ENCODE measurements around the gene SUZ12.
A peak's percentile ranks its signal among the peaks of the same experiment; 100 is the strongest.
"Not testable (repeated sequence)": the region's sequence is repeated elsewhere in the genome, so short reads cannot be mapped to it uniquely, and the experiment has no call there.

SUZ12 gene

DNA sequence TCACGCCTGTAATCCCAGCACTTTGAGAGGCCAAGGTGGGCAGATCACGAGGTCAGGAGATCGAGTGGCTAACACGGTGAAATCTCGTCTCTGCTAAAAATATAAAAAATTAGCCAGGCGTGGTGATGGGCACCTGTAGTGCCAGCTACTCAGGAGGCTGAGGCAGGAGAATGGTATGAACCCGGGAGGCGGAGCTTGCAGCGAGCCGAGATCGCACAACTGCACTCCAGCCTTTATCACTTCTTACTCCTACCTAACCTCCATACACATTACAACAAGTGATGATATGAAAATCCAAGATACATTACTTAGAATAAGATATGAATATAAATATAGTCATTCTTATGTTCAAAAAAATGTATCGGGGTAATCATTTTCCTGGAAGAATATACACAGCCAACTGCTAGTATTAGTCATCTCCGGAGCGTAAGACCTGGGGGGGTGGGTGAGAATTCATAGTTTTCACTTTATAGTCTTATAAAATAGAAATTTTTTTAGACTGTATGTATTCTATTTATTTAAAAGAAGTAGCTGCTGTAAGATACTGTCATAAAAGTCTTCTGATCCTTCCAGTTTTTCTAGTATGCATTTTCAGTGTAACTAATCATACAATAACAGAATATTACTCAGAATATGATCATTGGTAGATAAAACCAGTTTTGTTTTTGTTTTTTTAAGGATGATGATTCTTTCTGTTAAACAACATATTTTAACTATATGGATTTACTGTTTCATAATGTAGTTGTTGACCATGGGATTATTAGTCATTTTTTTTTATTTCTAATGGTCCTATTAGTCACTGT is 37.7 kb downstream of the SUZ12 start:
- H3K18ac ChIP-seq (ENCODE audit: low read depth in 1 of 2, low read length in 2 of 2); H2BK120ac ChIP-seq (ENCODE audit: low read depth, low read length); H4K91ac ChIP-seq (ENCODE audit: low read length); H3K23ac ChIP-seq (ENCODE audit: low read length in 2 of 2); H3K4ac ChIP-seq (ENCODE audit: low read depth in 1 of 2, low read length in 2 of 2); H2BK12ac ChIP-seq (ENCODE audit: low read length in 2 of 2); H2BK5ac ChIP-seq (ENCODE audit: low read depth, low read length, poor library complexity, severe bottlenecking); H3K14ac ChIP-seq (ENCODE audit: low read length in 2 of 2); H3K79me1 ChIP-seq (replicated peaks; ENCODE audit: low read length, poor library complexity, severe bottlenecking); H3K4me2 ChIP-seq (ENCODE audit: low read length, poor library complexity, severe bottlenecking); H2AFZ ChIP-seq (ENCODE audit: low read depth, low read length); H2AK5ac ChIP-seq (ENCODE audit: low read length, severe bottlenecking); H3K9ac ChIP-seq (ENCODE audit: low read length); H3K4me1 ChIP-seq (ENCODE audit: control insufficient read depth, insufficient read depth, low read depth, low read length); DNase-seq; H3K27me3 ChIP-seq (ENCODE audit: control insufficient read depth in 1 of 2, insufficient read depth in 1 of 2, low read length in 2 of 2); H4K8ac ChIP-seq (ENCODE audit: low read length); H3K4me3 ChIP-seq (ENCODE audit: insufficient read depth in 1 of 2, low read depth in 1 of 2, low read length in 2 of 2); H2BK15ac ChIP-seq (ENCODE audit: low read depth, poor library complexity, severe bottlenecking); H3K9me3 ChIP-seq (ENCODE audit: control insufficient read depth, low read length): not testable (repeated sequence)
- Histone ChIP-seq H3K36me3 (ENCODE audit: control insufficient read depth in 1 of 2, insufficient read depth in 2 of 2, low read depth in 1 of 2, low read length in 2 of 2) (peaks cover 6 to 35% of the 10 kb centered on the region in 2 experiments), H3K27ac (ENCODE audit: low read length, poor library complexity, severe bottlenecking) (peak overlapping the region; percentile 29)
- 96% methylated on average over 6 of the region's 14 CpGs for WGBS

DNA sequence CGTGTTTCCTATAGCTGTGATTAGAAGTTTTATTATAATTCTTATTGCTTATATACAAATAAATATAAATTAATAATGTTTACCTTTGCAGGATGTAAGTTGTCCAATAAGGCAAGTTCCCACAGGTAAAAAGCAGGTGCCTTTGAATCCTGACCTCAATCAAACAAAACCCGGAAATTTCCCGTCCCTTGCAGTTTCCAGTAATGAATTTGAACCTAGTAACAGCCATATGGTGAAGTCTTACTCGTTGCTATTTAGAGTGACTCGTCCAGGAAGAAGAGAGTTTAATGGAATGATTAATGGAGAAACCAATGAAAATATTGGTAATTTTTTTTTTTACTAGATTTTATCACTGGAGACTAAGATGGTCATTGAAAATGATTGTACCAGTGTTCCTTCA is 38.6 kb downstream of the SUZ12 start:
- H3K9ac ChIP-seq (ENCODE audit: low read length); H3K27me3 ChIP-seq (ENCODE audit: control insufficient read depth in 1 of 2, insufficient read depth in 1 of 2, low read length in 2 of 2); H3K27ac ChIP-seq (ENCODE audit: low read length, poor library complexity, severe bottlenecking); H3K4me3 ChIP-seq (ENCODE audit: insufficient read depth in 1 of 2, low read depth in 1 of 2, low read length in 2 of 2); H3K9me3 ChIP-seq (ENCODE audit: control insufficient read depth, low read length); H3K79me1 ChIP-seq (replicated peaks; ENCODE audit: low read length, poor library complexity, severe bottlenecking); H2BK5ac ChIP-seq (ENCODE audit: low read depth, low read length, poor library complexity, severe bottlenecking); H2AFZ ChIP-seq (ENCODE audit: low read depth, low read length); H3K18ac ChIP-seq (ENCODE audit: low read depth in 1 of 2, low read length in 2 of 2); H2BK120ac ChIP-seq (ENCODE audit: low read depth, low read length); H3K23ac ChIP-seq (ENCODE audit: low read length in 2 of 2); H3K4me2 ChIP-seq (ENCODE audit: low read length, poor library complexity, severe bottlenecking); H3K4ac ChIP-seq (ENCODE audit: low read depth in 1 of 2, low read length in 2 of 2); H2AK5ac ChIP-seq (ENCODE audit: low read length, severe bottlenecking); H3K14ac ChIP-seq (ENCODE audit: low read length in 2 of 2); H4K8ac ChIP-seq (ENCODE audit: low read length); H4K91ac ChIP-seq (ENCODE audit: low read length); H3K4me1 ChIP-seq (ENCODE audit: control insufficient read depth, insufficient read depth, low read depth, low read length); H2BK12ac ChIP-seq (ENCODE audit: low read length in 2 of 2); H2BK15ac ChIP-seq (ENCODE audit: low read depth, poor library complexity, severe bottlenecking); DNase-seq: not testable (repeated sequence)
- H3K36me3 ChIP-seq (ENCODE audit: control insufficient read depth in 1 of 2, insufficient read depth in 2 of 2, low read depth in 1 of 2, low read length in 2 of 2) = peaks cover 5 to 41% of the 10 kb centered on the region in 2 experiments
- 89% methylated on average over 4 of the region's 5 CpGs for WGBS

DNA sequence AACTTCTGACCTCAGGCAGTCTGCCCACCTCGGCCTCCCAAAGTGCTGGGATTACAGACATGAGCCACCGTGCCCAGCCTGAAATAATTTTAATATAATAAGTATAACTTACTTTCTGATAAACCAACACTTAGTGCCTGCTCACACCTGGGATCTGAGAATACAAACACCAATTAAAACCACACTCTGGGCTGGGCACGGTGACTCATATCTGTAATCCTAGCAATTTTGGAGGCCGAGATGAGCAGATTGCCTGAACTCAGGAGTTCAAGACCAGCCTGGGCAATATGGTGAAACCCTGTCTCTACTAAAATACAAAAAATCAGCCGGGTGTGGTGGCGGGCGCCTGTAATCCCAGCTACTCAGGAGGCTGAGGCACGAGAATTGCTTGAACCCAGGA is 55.0 kb downstream of the SUZ12 start:
- not testable (repeated sequence) for H2BK5ac ChIP-seq (ENCODE audit: low read depth, low read length, poor library complexity, severe bottlenecking); H2BK120ac ChIP-seq (ENCODE audit: low read depth, low read length); H3K18ac ChIP-seq (ENCODE audit: low read depth in 1 of 2, low read length in 2 of 2); H3K27me3 ChIP-seq (ENCODE audit: control insufficient read depth in 1 of 2, insufficient read depth in 1 of 2, low read length in 2 of 2); H3K4me3 ChIP-seq (ENCODE audit: insufficient read depth in 1 of 2, low read depth in 1 of 2, low read length in 2 of 2); H3K9me3 ChIP-seq (ENCODE audit: control insufficient read depth, low read length); H2BK12ac ChIP-seq (ENCODE audit: low read length in 2 of 2); H4K91ac ChIP-seq (ENCODE audit: low read length); H2BK15ac ChIP-seq (ENCODE audit: low read depth, poor library complexity, severe bottlenecking); H3K14ac ChIP-seq (ENCODE audit: low read length in 2 of 2); H3K23ac ChIP-seq (ENCODE audit: low read length in 2 of 2); H3K27ac ChIP-seq (ENCODE audit: low read length, poor library complexity, severe bottlenecking); DNase-seq; H3K4me2 ChIP-seq (ENCODE audit: low read length, poor library complexity, severe bottlenecking); H2AK5ac ChIP-seq (ENCODE audit: low read length, severe bottlenecking); H3K9ac ChIP-seq (ENCODE audit: low read length); H2AFZ ChIP-seq (ENCODE audit: low read depth, low read length); H3K4ac ChIP-seq (ENCODE audit: low read depth in 1 of 2, low read length in 2 of 2); H4K8ac ChIP-seq (ENCODE audit: low read length); H3K4me1 ChIP-seq (ENCODE audit: control insufficient read depth, insufficient read depth, low read depth, low read length)
- 98% methylated on average over 5 of the region's 8 CpGs for WGBS
- Histone ChIP-seq H3K36me3 (ENCODE audit: control insufficient read depth in 1 of 2, insufficient read depth in 2 of 2, low read depth in 1 of 2, low read length in 2 of 2) (peaks cover 48 to 85% of the 10 kb centered on the region in 2 experiments), H3K79me1 (replicated peaks; ENCODE audit: low read length, poor library complexity, severe bottlenecking) (peaks cover 10% of the 10 kb centered on the region)

DNA sequence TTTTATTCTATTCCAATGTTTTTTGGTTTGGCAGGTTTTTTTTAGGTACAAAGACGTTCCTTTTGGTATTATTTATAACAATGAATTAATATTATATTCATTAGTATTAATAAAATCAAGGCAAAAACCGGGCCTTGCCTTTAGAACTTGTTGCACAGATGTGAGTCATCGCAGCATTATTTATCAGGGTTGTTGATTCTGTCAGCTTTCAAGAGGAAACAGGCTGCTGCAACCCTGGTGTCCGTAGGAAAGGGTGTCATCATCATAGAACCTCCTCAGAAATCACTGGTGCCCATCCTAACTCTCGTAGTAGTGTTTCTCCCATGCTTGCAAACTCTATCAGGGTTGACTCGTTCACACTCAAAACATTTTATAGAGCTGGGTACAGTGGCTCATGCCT is 60.2 kb downstream of the SUZ12 start:
- Histone ChIP-seq H3K36me3 (ENCODE audit: control insufficient read depth in 1 of 2, insufficient read depth in 2 of 2, low read depth in 1 of 2, low read length in 2 of 2) (peaks cover 29 to 85% of the 10 kb centered on the region in 2 experiments), H3K4ac (ENCODE audit: low read depth in 1 of 2, low read length in 2 of 2) (no peak overlapping the region), H4K8ac (ENCODE audit: low read length) (no peak overlapping the region), H3K4me1 (ENCODE audit: control insufficient read depth, insufficient read depth, low read depth, low read length) (no peaks in the 10 kb centered on the region), H3K27ac (ENCODE audit: low read length, poor library complexity, severe bottlenecking) (no peak overlapping the region), H3K4me3 (ENCODE audit: insufficient read depth in 1 of 2, low read depth in 1 of 2, low read length in 2 of 2) (no peak overlapping the region), H3K9ac (ENCODE audit: low read length) (no peak overlapping the region), H3K4me2 (ENCODE audit: low read length, poor library complexity, severe bottlenecking) (no peak overlapping the region), H3K18ac (ENCODE audit: low read depth in 1 of 2, low read length in 2 of 2) (no peak overlapping the region), H3K9me3 (ENCODE audit: control insufficient read depth, low read length) (no peaks in the 10 kb centered on the region), H2BK12ac (ENCODE audit: low read length in 2 of 2) (no peak overlapping the region), H3K79me1 (replicated peaks; ENCODE audit: low read length, poor library complexity, severe bottlenecking) (peaks cover 5% of the 10 kb centered on the region), H2BK15ac (ENCODE audit: low read depth, poor library complexity, severe bottlenecking) (no peak overlapping the region), H2BK120ac (ENCODE audit: low read depth, low read length) (no peak overlapping the region), H3K27me3 (ENCODE audit: control insufficient read depth in 1 of 2, insufficient read depth in 1 of 2, low read length in 2 of 2) (no peaks in the 10 kb centered on the region), H2BK5ac (ENCODE audit: low read depth, low read length, poor library complexity, severe bottlenecking) (no peak overlapping the region), H2AFZ (ENCODE audit: low read depth, low read length) (no peak overlapping the region), H3K23ac (ENCODE audit: low read length in 2 of 2) (no peak overlapping the region), H3K14ac (ENCODE audit: low read length in 2 of 2) (no peak overlapping the region), H4K91ac (ENCODE audit: low read length) (no peak overlapping the region), H2AK5ac (ENCODE audit: low read length, severe bottlenecking) (no peak overlapping the region)
- DNase-seq = peak; percentile 37
- WGBS = 77% methylated on average over 4 of the region's 6 CpGs
